NCI-H2081 treated with DMSO at 0.1 percent for 48 hours (cell line): Measurements from ENCODE around the gene TNFSF18.
"Not testable (repeated sequence)": the region's sequence is repeated elsewhere in the genome, so short reads cannot be mapped to it uniquely, and the experiment has no call there.

ENCODE experiments used
- DNase-seq: peaks from one replicate; lab custom pipeline; 2025; lab: John Stamatoyannopoulos, UW

The TNFSF18 gene

DNA sequence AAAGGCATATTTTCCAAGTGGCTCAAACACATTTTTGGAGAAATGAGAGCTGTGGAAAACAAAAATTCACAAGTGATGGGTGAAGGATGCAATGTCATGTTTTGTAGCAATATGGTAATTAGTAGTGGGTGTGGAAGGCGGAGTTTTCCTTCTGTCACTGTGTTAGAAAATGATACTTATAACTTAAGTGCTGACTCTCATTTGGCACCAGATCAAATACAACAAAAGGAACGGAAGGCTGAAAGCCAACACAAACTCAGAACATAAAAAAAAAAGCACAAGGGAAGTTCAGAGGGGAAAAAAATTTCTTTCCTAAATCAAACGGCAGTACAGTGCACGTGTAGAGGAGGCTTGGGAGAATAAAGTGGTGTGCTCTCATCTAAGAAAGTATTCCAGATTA is at the start of gene TNFSF18:
Gene TNFSF18 (minus strand): TSS at position 77 of the 400 bp plus-strand sequence. CDS start 45 bp downstream, at position 32.
- no peak for DNase-seq

- no peak for DNase-seq
These were observed 48.4 kb upstream of the TNFSF18 start for GRCh38 chr1:173099166-173099565.

GRCh38 chr1:173098117-173098516 is 47.4 kb upstream of the TNFSF18 start:
- DNase-seq, result no peak

GRCh38 chr1:173097001-173097400 is 46.3 kb upstream of the TNFSF18 start:
- DNase-seq, result no peak

DNA sequence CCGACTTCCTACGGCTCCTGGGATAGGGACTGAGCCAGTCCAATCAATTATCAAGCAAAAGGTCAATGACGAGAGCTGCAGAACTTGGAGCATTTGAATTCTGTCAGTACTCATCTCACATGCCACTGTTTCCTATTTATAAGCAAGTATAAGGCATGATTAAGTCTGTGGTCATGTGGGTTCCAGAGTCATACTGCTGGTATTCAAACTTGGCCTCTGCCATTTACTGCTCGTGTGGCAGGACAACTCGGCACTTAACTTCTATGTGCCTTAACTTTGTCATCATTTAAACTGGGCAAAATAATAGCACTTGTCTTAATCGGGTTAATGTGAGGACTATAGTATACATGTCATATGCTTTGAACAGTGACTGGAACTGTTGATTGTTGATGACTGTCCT is 44.9 kb upstream of the TNFSF18 start:
- DNase-seq, result no peak

- DNase-seq, result no peak
These were observed 43.8 kb upstream of the TNFSF18 start for GRCh38 chr1:173094541-173094940.

DNA sequence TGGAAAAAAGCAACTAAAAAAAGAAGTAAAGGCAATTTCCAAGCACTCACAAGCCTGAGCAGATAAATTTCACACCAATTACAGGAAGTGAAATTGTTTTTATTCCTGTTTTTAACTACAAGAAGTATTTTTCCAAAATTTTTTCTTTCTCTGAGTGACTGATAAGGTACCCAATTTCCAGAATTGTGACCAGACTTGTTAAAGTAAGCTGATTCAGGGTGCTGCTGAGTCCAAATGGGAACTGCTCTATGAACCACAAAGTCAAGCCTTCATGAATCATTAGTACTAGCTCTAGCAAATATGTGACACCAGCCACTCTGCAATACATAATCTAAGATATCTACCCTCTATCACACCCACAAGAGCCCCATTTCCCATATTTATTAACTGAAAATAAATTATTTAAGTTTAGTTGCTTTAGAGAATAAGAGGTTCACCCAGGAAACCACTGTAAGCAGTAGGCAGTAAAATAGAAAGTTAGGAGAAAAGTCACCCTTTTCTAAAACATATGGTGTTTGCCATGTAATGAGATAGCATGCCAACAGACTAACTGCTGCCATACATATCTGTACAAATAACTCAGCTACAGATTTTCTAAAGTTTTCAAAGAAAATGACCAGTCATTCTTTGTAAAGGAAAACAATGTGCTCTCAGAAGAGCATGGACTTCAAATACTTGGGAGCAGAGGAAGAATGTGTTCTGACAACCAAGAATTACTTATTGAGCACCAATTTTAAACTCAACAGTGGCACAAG is 43.1 kb upstream of the TNFSF18 start:
- no peak for DNase-seq

DNA sequence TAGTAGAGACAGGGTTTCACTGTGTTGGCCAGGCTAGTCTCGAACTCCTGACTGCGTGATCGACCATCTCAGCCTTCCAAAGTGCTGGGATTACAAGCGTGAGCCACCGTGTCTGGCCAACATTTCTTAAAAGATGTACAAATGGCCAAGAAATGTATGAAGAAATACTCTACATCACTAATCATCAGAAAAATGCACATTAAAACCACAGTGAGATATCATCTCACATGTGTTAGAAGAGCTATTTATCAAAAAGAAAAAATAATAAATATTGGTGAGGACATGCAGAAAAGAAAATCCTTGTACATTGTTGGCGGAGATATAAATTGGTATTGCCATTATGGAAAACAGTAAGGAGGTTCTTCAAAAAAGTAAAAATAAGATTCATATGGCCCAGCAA is 33.6 kb upstream of the TNFSF18 start:
- DNase-seq, result no peak

- no peak for DNase-seq
These were observed 32.2 kb upstream of the TNFSF18 start for GRCh38 chr1:173082913-173083312.

DNA sequence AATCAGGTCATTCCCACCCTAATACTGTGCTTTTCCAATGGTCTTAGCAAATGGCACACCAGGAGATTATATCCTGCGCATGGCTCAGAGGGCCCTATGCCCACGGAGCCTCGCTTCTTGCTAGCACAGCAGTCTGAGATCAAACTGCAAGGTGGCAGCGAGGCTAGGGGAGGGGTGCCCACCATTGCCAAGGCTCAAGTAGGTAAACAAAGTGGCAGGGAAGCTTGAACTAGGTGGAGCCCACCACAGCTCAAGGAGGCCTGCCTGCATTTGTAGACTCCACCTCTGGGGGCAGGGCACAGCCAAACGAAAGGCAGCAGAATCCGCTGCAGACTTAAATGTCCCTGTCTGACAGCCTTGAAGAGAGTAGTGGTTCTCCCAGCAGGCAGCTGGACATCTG is 23.5 kb upstream of the TNFSF18 start:
- not testable (repeated sequence) for DNase-seq

DNA sequence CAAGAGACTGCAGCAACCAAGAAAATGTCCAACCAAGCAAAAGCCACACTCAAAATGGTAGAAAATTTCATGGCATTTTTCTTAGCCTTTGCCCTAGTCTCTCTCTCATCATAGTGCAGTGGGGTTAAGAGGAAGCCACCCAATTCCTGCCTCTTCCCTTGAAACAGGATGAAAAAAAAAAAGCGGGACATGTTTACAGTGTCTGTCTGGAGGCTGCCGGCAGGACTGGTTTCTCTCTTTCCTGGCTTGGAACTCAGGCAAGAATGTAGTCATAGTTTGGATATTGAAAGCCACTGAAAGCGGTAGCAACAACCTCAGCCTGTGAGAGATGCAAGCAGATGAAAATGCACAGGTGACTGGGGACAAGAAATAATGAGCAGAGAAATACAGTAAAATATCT is 13.3 kb upstream of the TNFSF18 start:
- no peak for DNase-seq

DNA sequence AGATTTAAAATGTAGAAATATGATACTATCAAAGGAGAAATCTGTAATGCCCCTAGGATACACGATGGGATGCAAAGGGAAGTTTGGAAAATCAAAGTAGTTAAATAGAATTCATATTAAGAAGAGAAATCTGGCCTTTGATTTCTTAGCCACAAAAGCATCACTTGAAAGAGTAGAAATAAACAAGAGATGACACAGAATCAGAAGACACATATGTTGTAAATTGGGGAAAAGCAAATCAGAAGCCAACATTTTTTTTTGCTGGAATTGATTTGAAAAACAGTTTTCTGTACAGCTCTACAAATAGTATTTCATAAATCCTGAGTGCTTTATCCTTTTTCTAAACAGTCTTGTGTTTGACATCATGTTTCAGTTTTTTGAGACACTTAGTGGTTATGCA is 12.4 kb upstream of the TNFSF18 start:
- no peak for DNase-seq

DNA sequence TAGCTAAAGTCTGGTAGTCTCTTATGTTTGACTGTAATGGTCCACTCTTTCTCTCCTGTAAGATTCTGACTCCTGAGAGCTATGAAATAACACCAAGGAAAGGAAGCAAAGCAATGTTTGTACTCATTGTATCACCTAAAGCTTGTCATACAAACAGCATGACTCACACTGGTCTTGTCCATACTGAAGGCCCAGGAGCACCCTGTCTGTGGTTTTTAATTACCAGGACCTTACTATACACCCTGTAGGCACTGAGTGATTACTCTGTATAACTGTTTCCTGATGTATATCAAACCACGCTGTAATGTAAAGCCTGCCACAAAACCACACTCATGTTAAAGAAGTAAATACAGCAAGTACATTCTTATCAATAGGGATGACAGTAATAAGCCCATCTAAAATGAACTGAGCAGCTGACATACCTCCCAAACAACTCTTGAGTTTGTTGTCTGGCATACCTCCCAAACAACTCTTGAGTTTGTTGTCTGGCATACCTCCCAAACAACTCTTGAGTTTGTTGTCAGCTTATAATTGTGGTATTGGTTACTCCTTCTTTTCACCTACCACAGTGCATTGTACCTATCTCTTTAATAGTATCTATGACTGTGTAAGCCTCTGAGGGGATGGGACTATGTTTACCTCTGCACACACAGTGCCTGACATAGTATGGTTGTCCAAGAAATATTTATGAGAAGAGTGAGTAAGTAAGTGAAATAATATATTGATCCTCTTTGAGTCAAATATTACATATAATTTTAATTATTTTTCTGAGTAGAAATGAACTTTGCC is 11.6 kb upstream of the TNFSF18 start:
- DNase-seq, result no peak

DNA sequence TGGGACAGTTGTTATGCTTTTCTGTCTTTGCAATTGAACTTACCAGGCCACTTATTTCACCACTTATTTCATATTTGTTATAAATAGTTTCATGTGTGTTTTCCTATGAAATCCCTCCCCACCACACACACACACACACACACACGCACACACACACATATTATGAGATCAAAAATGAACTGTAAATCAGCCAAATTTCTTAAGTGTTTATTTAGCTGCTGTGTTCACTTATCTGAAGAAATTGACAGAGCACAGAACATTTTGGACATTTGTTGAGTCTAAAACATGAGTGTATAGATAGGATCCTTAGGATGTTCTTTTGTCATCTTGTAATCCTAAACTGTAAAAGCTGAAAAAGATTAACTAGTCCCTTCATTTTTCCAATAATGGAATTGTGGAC is 7.8 kb upstream of the TNFSF18 start:
- no peak for DNase-seq

GRCh38 chr1:173057984-173058383 is 7.2 kb upstream of the TNFSF18 start:
- DNase-seq, result no peak

GRCh38 chr1:173056365-173056764 is 5.6 kb upstream of the TNFSF18 start:
- no peak for DNase-seq

- DNase-seq, result no peak
These were observed 2.0 kb upstream of the TNFSF18 start for GRCh38 chr1:173052681-173053196.

DNA sequence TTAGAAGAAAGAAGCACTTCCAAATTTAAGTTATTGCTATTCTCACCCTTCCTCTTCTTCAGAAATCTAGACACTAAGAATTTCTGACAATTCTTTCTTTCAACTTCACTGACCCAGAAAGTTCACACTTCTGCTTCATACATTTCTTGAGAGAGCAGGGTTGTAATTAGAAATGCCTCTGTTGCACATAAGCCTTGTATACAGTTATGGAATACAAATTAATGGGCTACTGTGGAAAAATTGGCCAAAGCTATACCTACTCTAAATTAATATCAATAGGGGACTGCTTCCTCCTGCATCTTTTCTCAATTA is 1.5 kb downstream of the TNFSF18 start:
- no peak for DNase-seq

DNA sequence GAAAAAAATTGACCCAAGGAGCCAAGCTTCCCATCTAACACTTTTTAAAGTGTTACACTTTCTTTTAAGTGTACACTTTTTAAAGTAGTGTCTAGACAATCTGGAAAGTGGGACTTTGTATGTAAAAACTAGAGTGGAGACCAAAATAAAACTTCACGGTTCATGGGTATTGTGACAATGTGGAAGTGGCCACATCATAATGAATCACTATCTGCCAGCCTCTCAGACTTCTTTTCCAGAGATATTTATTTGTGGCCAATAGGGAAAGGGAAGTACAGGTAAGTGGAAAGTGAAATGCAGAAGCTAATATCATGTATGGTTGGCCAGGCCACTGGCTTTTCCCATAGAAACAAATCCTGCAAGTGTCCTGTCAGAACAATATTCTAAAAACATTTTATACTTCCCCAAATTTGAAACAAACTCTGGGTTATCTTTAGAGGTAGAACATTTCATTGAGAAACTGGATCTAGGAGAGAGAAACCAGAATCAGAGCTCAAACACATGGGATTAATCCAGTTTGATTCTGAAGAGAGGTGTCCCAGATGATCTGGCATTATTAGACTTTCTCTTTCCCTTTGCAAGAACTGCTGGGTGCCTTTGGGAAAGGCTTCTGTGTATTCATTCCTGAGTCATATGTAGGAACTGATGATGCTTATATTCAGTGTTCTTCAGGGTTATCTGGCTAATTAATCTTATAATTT is 2.0 kb downstream of the TNFSF18 start:
- DNase-seq, result no peak

DNA sequence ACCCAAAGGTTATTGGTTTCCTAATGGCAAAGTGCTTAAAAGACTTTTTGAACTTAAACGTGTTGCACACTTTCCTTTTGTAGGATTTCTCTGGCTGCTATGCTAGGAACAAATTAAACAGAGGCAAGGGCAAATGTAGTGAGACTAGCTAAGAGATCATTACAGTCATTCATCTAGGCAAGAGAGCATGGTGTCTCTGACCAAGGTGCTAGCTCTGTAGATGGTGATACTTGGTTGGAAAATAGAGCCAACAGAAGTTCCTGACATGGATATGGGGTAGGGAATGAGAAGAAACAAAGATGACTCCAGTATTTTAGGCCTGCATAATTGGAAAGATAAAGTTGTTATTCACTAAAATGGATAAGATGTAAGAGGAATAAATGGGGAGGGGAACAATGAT is 6.1 kb downstream of the TNFSF18 start:
- no peak for DNase-seq

GRCh38 chr1:173043253-173043652 is 7.5 kb downstream of the TNFSF18 start:
- DNase-seq, result no peak

DNA sequence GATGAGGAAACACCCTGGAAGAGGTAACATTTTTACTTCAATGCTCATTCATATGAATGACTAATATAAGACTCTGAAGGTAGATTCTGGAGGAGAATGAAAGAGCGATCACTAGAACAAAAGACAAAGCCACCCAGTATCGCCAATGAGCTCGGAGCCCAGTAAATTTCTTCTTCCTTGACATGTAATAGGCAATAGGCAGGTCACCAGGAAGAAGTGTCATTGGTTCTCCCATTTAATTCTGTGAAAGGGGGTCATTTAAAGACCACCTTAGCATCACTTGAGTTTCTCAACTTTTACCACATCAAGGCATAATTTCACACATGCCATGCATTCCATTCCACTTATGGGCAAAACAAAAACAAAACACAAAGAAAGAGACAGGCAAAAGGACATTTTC is 7.9 kb downstream of the TNFSF18 start:
- DNase-seq, result no peak

DNA sequence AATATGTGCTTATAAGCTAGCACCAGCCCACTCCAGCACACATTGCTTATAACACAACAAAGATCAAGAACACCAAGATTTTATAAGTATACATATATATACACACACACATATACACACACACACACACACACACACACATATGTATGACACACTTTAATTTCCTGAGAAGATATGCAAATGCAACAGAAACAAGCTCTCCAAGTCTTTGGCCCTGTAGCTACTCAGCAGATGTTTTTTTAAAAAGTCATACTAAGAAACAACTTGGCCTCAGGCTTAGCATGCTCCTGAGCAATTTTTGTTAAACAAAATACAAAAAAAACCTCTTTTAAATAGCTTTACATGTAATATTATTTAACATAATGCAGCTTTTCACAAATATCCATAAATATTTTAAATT is 11.1 kb downstream of the TNFSF18 start:
- no peak for DNase-seq
